Retinal pigment epithelial cell (primary cell): Measurements from ENCODE around the gene GLS.

Experiments
- DNase-seq: peaks from one replicate; pipeline ENCODE4 v3.0.0-alpha.2; 2010; ENCODE audit warnings: low read depth
- H3K4me3 ChIP-seq: 2 replicates; pipeline ENCODE4 v1.5.1; 2011; ENCODE audit warnings: mild to moderate bottlenecking, low read length, control low read depth, moderate library complexity
- CTCF ChIP-seq: conservative IDR thresholded peaks from 2 replicates; pipeline ENCODE4 v1.5.1; 2011; ENCODE audit warnings: low read depth, low read length, control low read depth, inconsistent platforms

Gene GLS

GRCh38 chr2:190912726-190913125, 32.1 kb downstream of the GLS start:
- no peak overlapping the region for H3K4me3 ChIP-seq
- TF ChIP-seq CTCF, result no peak
- DNase-seq, result no peak

- no peak overlapping the region for H3K4me3 ChIP-seq
- no peak for TF ChIP-seq CTCF
- DNase-seq, result no peak
These were observed 33.1 kb downstream of the GLS start for GRCh38 chr2:190913725-190914124.

- no peak overlapping the region for H3K4me3 ChIP-seq
- no peak for TF ChIP-seq CTCF
- no peak for DNase-seq
These were observed 36.2 kb downstream of the GLS start for GRCh38 chr2:190916829-190917228.

GRCh38 chr2:190920085-190920484, 39.5 kb downstream of the GLS start:
- no peak for TF ChIP-seq CTCF
- no peak for DNase-seq
- H3K4me3 ChIP-seq, result no peak overlapping the region

- TF ChIP-seq CTCF, result no peak
- no peak overlapping the region for H3K4me3 ChIP-seq
- DNase-seq, result no peak
These were observed 41.8 kb downstream of the GLS start for GRCh38 chr2:190922376-190922775.

GRCh38 chr2:190927301-190927700, 46.7 kb downstream of the GLS start:
- TF ChIP-seq CTCF, result no peak

GRCh38 chr2:190929919-190930318, 49.3 kb downstream of the GLS start:
- no peak overlapping the region for H3K4me3 ChIP-seq
- no peak for TF ChIP-seq CTCF
- DNase-seq, result no peak

More at GRCh38 chr2:190927301-190927700, 46.7 kb downstream of the GLS start:
- DNase-seq, result no peak
- H3K4me3 ChIP-seq, result no peak overlapping the region
